ENCODE results near the gene YOD1.

The YOD1 gene

GRCh38 chr1:206998816-206999215 lies 52.2 kb downstream of the YOD1 start:
- Histone ChIP-seq H3K27ac (no peak overlapping the region), H3K4me3 (no peak overlapping the region)

Data from skin epidermis (tissue), 12 donors.